ENCODE data around the gene TMEM109.

DNA sequence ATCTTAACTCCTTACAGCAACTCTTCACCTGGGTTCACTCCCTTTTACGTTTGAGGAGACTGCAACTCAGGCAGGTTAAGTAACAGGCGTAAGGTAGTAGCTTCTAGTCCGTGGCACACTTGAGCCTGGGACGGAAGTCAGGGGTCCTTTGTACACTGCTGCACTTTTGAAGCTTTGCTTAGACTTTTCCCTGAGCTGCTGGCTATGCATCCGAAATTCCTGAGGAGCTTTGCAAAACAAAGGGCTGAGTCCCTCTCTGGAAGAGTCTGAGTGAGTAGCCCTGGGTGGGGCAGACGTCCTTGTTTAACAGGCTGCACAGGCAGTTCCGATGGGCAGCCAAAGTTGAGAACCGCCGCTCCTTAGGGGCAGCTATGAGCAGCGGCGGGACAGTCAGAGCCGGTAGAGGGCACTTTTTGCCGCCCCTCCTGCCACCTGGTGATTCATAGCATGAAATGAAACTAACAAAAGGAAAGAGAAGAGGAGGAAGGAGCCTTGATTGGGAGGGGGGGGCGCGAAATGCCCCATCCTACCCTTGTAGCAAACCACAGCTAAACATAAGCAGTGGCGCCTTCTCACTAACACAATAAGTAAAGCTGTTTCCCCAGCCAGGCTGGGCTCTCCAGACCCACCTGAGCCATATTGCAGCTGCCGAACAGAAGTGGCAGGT lies 1.4 kb downstream of the TMEM109 start:
- no peak for TF ChIP-seq TCF4 (CRISPR knock-in tag; IDR thresholded peaks at IDR 0.05; ENCODE audit: borderline replicate concordance)
- no peak for TF ChIP-seq ZFP3 (CRISPR knock-in tag; IDR thresholded peaks at IDR 0.05)
- TF ChIP-seq, protein P1, sequence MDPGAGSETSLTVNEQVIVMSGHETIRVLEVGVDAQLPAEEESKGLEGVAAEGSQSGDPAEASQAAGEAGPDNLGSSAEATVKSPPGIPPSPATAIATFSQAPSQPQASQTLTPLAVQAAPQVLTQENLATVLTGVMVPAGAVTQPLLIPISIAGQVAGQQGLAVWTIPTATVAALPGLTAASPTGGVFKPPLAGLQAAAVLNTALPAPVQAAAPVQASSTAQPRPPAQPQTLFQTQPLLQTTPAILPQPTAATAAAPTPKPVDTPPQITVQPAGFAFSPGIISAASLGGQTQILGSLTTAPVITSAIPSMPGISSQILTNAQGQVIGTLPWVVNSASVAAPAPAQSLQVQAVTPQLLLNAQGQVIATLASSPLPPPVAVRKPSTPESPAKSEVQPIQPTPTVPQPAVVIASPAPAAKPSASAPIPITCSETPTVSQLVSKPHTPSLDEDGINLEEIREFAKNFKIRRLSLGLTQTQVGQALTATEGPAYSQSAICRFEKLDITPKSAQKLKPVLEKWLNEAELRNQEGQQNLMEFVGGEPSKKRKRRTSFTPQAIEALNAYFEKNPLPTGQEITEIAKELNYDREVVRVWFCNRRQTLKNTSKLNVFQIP (CRISPR knock-in tag; IDR thresholded peaks at IDR 0.05; ENCODE audit: borderline replicate concordance, low read depth) = no peak
- TF ChIP-seq BACH2 (CRISPR knock-in tag; IDR thresholded peaks at IDR 0.05; ENCODE audit: borderline replicate concordance) = no peak

Measured in SK-N-SH treated with all-trans-retinoic acid at 6 μM for 48 hours (cell line).